GM12878 (cell line): Measurements from ENCODE around the gene LSM14B. TPM values are rescaled to one million over a fixed set of nuclear protein-coding genes. Genes with fewer than 3 reads are reported as not detected.

ENCODE experiments used
- ATAC-seq: fragments of 200-7000 bp; cut with Tn5 transposase; 3 replicates; pipeline ENCODE4 v1.9.1; 2020; ENCODE audit warnings: mild to moderate bottlenecking, moderate library complexity
- BruUV-seq: library from RNA; stranded (reverse); fragments of 400-500 nt; replicated peaks from 2 replicates; lab custom pipeline; 2021; lab: Mats Ljungman, UMichigan
- CTCF ChIA-PET: fragments of 300-600 bp; sonication (Branson Sonifier 250); formaldehyde crosslinking; extraction: SDS; loops from one replicate; lab custom pipeline; 2021; ENCODE audit warnings: inconsistent platforms; lab: Yijun Ruan, JAX
- POLR2A ChIA-PET: fragments of 350-600 bp; formaldehyde crosslinking; extraction: SDS; loops from one replicate; lab custom pipeline; 2021; ENCODE audit warnings: inconsistent platforms; lab: Charles Lee
- RAD21 ChIA-PET: fragments of 300-600 bp; sonication (Branson Sonifier 250); formaldehyde crosslinking; loops from one replicate; lab custom pipeline; 2023; ENCODE audit warnings: antibody characterized with exemption; ENCODE audit not compliant: unreplicated experiment; lab: Charles Lee
- SMC1A ChIA-PET: fragments of 300-600 bp; sonication (Branson Sonifier 250); formaldehyde crosslinking; loops from one replicate; lab custom pipeline; 2023; ENCODE audit not compliant: unreplicated experiment, uncharacterized antibody; lab: Charles Lee
- DNase-seq: peaks from one replicate; pipeline ENCODE4 v3.0.0-alpha.2; 2011; ENCODE audit warnings: low read depth, low spot score
- FAIRE-seq: peaks from 3 replicates; lab custom pipeline; 2011; peaks lifted over from hg19 to GRCh38; lab: Jason Lieb, UNC
- H2AFZ ChIP-seq: 2 replicates; pipeline ENCODE4 v1.6.0; 2011; ENCODE audit warnings: low read depth, low read length, control low read depth; ENCODE audit not compliant: control insufficient read depth
- H3K27ac ChIP-seq: 2 replicates; pipeline ENCODE4 v1.5.1; 2011; ENCODE audit warnings: control low read depth; ENCODE audit not compliant: control insufficient read depth, insufficient read depth
- H3K27me3 ChIP-seq, 2 experiments: replicated peaks in 1 of 2; 2 replicates each; pipeline versions ENCODE4 v1.6.0 to v1.6.1; 2011; ENCODE audit warnings: low read length in 1 of 2; ENCODE audit not compliant: control insufficient read depth in 2 of 2, insufficient read depth in 2 of 2
- H3K36me3 ChIP-seq, 2 experiments: 2 replicates each; pipeline ENCODE4 v1.5.1; 2011; ENCODE audit warnings: low read length in 1 of 2; ENCODE audit not compliant: control insufficient read depth in 2 of 2, insufficient read depth in 2 of 2
- H3K4me1 ChIP-seq: 2 replicates; pipeline ENCODE4 v1.6.1; 2011; ENCODE audit warnings: mild to moderate bottlenecking, low read length, moderate library complexity, mixed read lengths; ENCODE audit not compliant: control insufficient read depth, insufficient read depth
- H3K4me2 ChIP-seq: 2 replicates; pipeline ENCODE4 v1.6.0; 2011; ENCODE audit warnings: control low read depth; ENCODE audit not compliant: control insufficient read depth, insufficient read depth
- H3K4me3 ChIP-seq: fragments of 200-600 bp; sonication (generic); 2 replicates; pipeline ENCODE4 v1.5.1; 2016
- H3K79me2 ChIP-seq: 2 replicates; pipeline ENCODE4 v1.6.0; 2011; ENCODE audit warnings: low read length; ENCODE audit not compliant: control insufficient read depth, insufficient read depth
- H3K9ac ChIP-seq: 2 replicates; pipeline ENCODE4 v1.8.0; 2011; ENCODE audit warnings: low read length, control low read depth, mixed read lengths; ENCODE audit not compliant: control insufficient read depth, insufficient read depth
- H3K9me3 ChIP-seq: replicated peaks from 3 replicates; pipeline ENCODE4 v1.5.1; 2011; ENCODE audit warnings: mild to moderate bottlenecking, low read length; ENCODE audit not compliant: control insufficient read depth, insufficient read depth
- H4K20me1 ChIP-seq: 2 replicates; pipeline ENCODE4 v1.6.0; 2011; ENCODE audit not compliant: control insufficient read depth, insufficient read depth
- BRCA1 ChIP-seq: IDR thresholded peaks from 2 replicates; pipeline ENCODE4 v1.6.1; 2011; ENCODE audit warnings: low read depth, low read length, improper control_type of control experiment
- EZH2 ChIP-seq: IDR thresholded peaks from 2 replicates; pipeline ENCODE4 v1.6.1; 2012; ENCODE audit warnings: low read depth, mild to moderate bottlenecking, control low read depth, inconsistent platforms, low read length, borderline replicate concordance; ENCODE audit not compliant: control insufficient read depth
- POLR2A ChIP-seq: IDR thresholded peaks from 2 replicates; pipeline ENCODE4 v1.6.1; 2011; ENCODE audit warnings: low read depth, mild to moderate bottlenecking, low read length
- POLR2AphosphoS5 ChIP-seq: IDR thresholded peaks from 2 replicates; pipeline ENCODE4 v1.6.1; 2011; ENCODE audit warnings: mild to moderate bottlenecking, low read length, inconsistent platforms
- YBX1 ChIP-seq: fragments of 450-650 bp; IDR thresholded peaks from 2 replicates; pipeline ENCODE4 v1.6.1; 2016; ENCODE audit warnings: antibody characterized with exemption
- ZNF24 ChIP-seq: fragments of 450-650 bp; IDR thresholded peaks from 2 replicates; pipeline ENCODE4 v1.6.1; 2017; ENCODE audit warnings: antibody characterized with exemption, mild to moderate bottlenecking
- WGBS: methylation state at CpG from one replicate; pipeline ENCODE4 v1.1.6; 2016; ENCODE audit warnings: low lambda C conversion rate; ENCODE audit not compliant: insufficient replicate concordance, insufficient coverage; ENCODE audit errors: missing lambda C conversion rate; 5-methylcytosine and 5-hydroxymethylcytosine counted together
- in situ Hi-C: fragments of 300-500 bp; cut with MboI; formaldehyde crosslinking; loops from 9 replicates; pipeline ENCODE4 v1.14.3; 2018; ENCODE audit warnings: mixed read lengths
- intact Hi-C: fragments of 100-400 bp; cut with micrococcal nuclease; formaldehyde crosslinking; loops from one replicate; pipeline ENCODE4 v1.14.2; 2022; ENCODE audit not compliant: unreplicated experiment
- polyA plus RNA-seq, 11 experiments: library from polyadenylated mRNA; depleted of rRNA in 4 of 11; unstranded in 6 of 11; stranded (reverse) in 5 of 11; fragments of >200 nt; fragmentation: Nextera tagmentation in 4 of 11; fragmentation: Illumina TruSeq in 1 of 11; extraction: Ambion mirVana in 4 of 11; extraction: Trizol in 1 of 11; gene quantifications; 1 replicate in 1 of 11; 2 replicates in 10 of 11; pipeline versions ENCODE4 v1.2.1 to v1.2.3, GENCODE V29; 2011 to 2016; ENCODE audit warnings: inconsistent platforms in 2 of 11, missing spikeins in 2 of 11, low read depth in 1 of 11
- total RNA-seq, 4 experiments: library from RNA; depleted of rRNA in 3 of 4; stranded (reverse); fragments of >200 nt in 3 of 4; fragmentation: Illumina TruSeq in 1 of 4; extraction: Trizol in 1 of 4; gene quantifications; 2 replicates each; pipeline versions ENCODE4 v1.2.1 to v1.2.3, GENCODE V29; 2013 to 2021

LSM14B gene
- total and polyA plus RNA-seq, 10 of the 15 experiments (the other 5 are each of a cell fraction or from before 2014, with no cell fraction given), result 0.56 to 34.3 (median 15.6) TPM

DNA sequence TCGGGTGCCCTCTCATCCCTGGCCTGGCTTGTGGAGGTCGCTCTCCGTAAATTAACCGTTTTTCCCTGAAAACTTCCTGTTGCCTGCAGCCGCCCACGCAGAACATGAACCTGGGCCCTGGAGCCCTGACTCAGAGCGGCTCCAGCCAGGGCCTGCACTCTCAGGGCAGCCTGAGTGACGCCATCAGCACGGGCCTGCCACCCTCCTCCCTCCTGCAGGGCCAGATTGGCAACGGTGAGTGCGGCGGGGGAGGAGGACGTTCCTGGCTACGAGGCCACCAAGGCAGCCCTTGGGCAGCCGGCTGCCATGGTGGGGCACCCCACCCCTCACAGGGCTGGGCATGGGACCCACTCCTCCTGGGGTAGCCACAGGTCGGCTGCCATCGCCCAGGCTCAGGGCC, 39.1 kb downstream of the LSM14B start:
- H3K9ac ChIP-seq, result no peak overlapping the region
- H3K27me3 ChIP-seq, result no peaks in the 10 kb centered on the region
- H2AFZ ChIP-seq, result no peak overlapping the region
- ChIA-PET CTCF (no interaction called here), POLR2A (no interaction called here), SMC1A (no interaction called here), RAD21 (no interaction called here)
- peaks cover 3% of the 10 kb centered on the region; the same call in 1 of the 2 replicates for H3K79me2 ChIP-seq
- TF ChIP-seq POLR2A (no peak), ZNF24 (no peak), EZH2 (no peak), BRCA1 (no peak), POLR2AphosphoS5 (no peak)
- H3K4me3 ChIP-seq, result no peak overlapping the region
- DNase-seq (no peak), FAIRE-seq (no peak), ATAC-seq (no peak)
- intact Hi-C loops, result no loop called here
- H3K4me1 ChIP-seq, result peaks cover 9% of the 10 kb centered on the region
- peaks cover 14 to 47% of the 10 kb centered on the region in 2 experiments; a peak in 3 of 4 replicates for H3K36me3 ChIP-seq
- WGBS, result 96% methylated on average over 17 of the region's 17 CpGs
- no peak overlapping the region for H3K27ac ChIP-seq
- no peak overlapping the region for H3K4me2 ChIP-seq
- no peaks in the 10 kb centered on the region for H3K9me3 ChIP-seq
- no TSS peak for BruUV-seq
- in situ Hi-C loops, result no loop called here
- H4K20me1 ChIP-seq, result no peaks in the 10 kb centered on the region

- in situ Hi-C loops, result no loop called here
- WGBS, result 97% methylated on average over 17 of the region's 38 CpGs
- POLR2A ChIA-PET, result no interaction called here
Measured at GRCh38 chr20:62162765-62163484, 40.6 kb downstream of the LSM14B start.

More at GRCh38 chr20:62162765-62163484, 40.6 kb downstream of the LSM14B start:
- Histone ChIP-seq H3K27ac (no peak overlapping the region), H3K4me2 (no peak overlapping the region), H3K4me1 (peaks cover 9% of the 10 kb centered on the region), H3K79me2 (no peaks in the 10 kb centered on the region), H3K27me3 (no peaks in the 10 kb centered on the region), H4K20me1 (no peaks in the 10 kb centered on the region), H2AFZ (no peak overlapping the region), H3K36me3 (peaks cover 14 to 47% of the 10 kb centered on the region in 2 experiments; a peak in 3 of 4 replicates), H3K9me3 (no peaks in the 10 kb centered on the region), H3K9ac (no peak overlapping the region), H3K4me3 (no peak overlapping the region)
- ChIA-PET SMC1A (no interaction called here), CTCF (no interaction called here), RAD21 (no interaction called here)
- ATAC-seq, result no peak
- TF ChIP-seq POLR2A (0 out of 2 replicates have a peak, but pooled peaks have one; percentile 27), YBX1 (no peak)
- intact Hi-C loops, result no loop called here
- no peak for FAIRE-seq
- DNase-seq, result no peak
- BruUV-seq, result no TSS peak
